H1 (cell line): ENCODE results near the gene PLEKHA1. TPM values are rescaled to one million over a fixed set of nuclear protein-coding genes. Genes with fewer than 3 reads are reported as not detected.

Source experiments
- CBX5 ChIP-seq: fragments of 300-800, 300-1000 bp; sonication (generic); IDR thresholded peaks from 2 replicates; pipeline ENCODE4 v1.7.1; 2016; ENCODE audit warnings: antibody characterized with exemption, low read length, low read depth
- POLR2AphosphoS5 ChIP-seq: IDR thresholded peaks from 2 replicates; pipeline ENCODE4 v1.6.1; 2011; ENCODE audit warnings: low read depth, low read length
- SP2 ChIP-seq: IDR thresholded peaks from 2 replicates; pipeline ENCODE4 v1.6.1; 2012; ENCODE audit warnings: mild to moderate bottlenecking, low read length, inconsistent platforms
- SRF ChIP-seq: IDR thresholded peaks from 2 replicates; pipeline ENCODE4 v1.6.1; 2011; ENCODE audit warnings: mild to moderate bottlenecking, low read depth, low read length, moderate library complexity
- ZNF274 ChIP-seq: IDR thresholded peaks from 2 replicates; pipeline ENCODE4 v1.7.0; 2012; ENCODE audit warnings: low read length, borderline replicate concordance; ENCODE audit errors: extremely low read depth
- polyA plus RNA-seq, 7 experiments: library from polyadenylated mRNA; depleted of rRNA in 3 of 7; stranded (reverse) in 5 of 7; unstranded in 2 of 7; fragments of >200 nt in 5 of 7; fragments of 200-250 nt in 2 of 7; gene quantifications; 1 replicate in 5 of 7; 2 replicates in 1 of 7; 4 replicates in 1 of 7; pipeline versions ENCODE4 v1.2.1 to v1.2.3, GENCODE V29; 2011 to 2013; ENCODE audit warnings: missing spikeins in 2 of 7, mixed read lengths in 2 of 7
- total RNA-seq: library from RNA; stranded (reverse); fragmentation: NEBNext Ultra II Directional; extraction: Animal tissue kit (Norgen Biotek cat#: 25700); gene quantifications from 2 replicates; pipeline ENCODE4 v1.2.1, GENCODE V29; 2021
- TF ChIP-seq, protein P1 (sequence below): fragments of 300-600 bp; sonication (generic); IDR thresholded peaks from 2 replicates; pipeline ENCODE4 v1.7.1; 2012; ENCODE audit warnings: low read length, moderate library complexity, mild to moderate bottlenecking, inconsistent platforms; ENCODE audit not compliant: insufficient replicate concordance
- TF ChIP-seq, protein P2 (sequence below): IDR thresholded peaks from 2 replicates; pipeline ENCODE4 v1.6.1; 2011; ENCODE audit warnings: low read length, improper control_type of control experiment
- TF ChIP-seq, protein P3 (sequence below): IDR thresholded peaks from 2 replicates; pipeline ENCODE4 v1.6.1; 2012; ENCODE audit warnings: inconsistent platforms

The PLEKHA1 gene
- total and polyA plus RNA-seq, 2 of the 8 experiments (the other 6 are each of a cell fraction or from before 2014, with no cell fraction given) = 15.6 to 39.7 TPM

GRCh38 chr10:122362031-122362592 is 12.4 kb upstream of the PLEKHA1 start (continued):
- TF ChIP-seq, protein P1, sequence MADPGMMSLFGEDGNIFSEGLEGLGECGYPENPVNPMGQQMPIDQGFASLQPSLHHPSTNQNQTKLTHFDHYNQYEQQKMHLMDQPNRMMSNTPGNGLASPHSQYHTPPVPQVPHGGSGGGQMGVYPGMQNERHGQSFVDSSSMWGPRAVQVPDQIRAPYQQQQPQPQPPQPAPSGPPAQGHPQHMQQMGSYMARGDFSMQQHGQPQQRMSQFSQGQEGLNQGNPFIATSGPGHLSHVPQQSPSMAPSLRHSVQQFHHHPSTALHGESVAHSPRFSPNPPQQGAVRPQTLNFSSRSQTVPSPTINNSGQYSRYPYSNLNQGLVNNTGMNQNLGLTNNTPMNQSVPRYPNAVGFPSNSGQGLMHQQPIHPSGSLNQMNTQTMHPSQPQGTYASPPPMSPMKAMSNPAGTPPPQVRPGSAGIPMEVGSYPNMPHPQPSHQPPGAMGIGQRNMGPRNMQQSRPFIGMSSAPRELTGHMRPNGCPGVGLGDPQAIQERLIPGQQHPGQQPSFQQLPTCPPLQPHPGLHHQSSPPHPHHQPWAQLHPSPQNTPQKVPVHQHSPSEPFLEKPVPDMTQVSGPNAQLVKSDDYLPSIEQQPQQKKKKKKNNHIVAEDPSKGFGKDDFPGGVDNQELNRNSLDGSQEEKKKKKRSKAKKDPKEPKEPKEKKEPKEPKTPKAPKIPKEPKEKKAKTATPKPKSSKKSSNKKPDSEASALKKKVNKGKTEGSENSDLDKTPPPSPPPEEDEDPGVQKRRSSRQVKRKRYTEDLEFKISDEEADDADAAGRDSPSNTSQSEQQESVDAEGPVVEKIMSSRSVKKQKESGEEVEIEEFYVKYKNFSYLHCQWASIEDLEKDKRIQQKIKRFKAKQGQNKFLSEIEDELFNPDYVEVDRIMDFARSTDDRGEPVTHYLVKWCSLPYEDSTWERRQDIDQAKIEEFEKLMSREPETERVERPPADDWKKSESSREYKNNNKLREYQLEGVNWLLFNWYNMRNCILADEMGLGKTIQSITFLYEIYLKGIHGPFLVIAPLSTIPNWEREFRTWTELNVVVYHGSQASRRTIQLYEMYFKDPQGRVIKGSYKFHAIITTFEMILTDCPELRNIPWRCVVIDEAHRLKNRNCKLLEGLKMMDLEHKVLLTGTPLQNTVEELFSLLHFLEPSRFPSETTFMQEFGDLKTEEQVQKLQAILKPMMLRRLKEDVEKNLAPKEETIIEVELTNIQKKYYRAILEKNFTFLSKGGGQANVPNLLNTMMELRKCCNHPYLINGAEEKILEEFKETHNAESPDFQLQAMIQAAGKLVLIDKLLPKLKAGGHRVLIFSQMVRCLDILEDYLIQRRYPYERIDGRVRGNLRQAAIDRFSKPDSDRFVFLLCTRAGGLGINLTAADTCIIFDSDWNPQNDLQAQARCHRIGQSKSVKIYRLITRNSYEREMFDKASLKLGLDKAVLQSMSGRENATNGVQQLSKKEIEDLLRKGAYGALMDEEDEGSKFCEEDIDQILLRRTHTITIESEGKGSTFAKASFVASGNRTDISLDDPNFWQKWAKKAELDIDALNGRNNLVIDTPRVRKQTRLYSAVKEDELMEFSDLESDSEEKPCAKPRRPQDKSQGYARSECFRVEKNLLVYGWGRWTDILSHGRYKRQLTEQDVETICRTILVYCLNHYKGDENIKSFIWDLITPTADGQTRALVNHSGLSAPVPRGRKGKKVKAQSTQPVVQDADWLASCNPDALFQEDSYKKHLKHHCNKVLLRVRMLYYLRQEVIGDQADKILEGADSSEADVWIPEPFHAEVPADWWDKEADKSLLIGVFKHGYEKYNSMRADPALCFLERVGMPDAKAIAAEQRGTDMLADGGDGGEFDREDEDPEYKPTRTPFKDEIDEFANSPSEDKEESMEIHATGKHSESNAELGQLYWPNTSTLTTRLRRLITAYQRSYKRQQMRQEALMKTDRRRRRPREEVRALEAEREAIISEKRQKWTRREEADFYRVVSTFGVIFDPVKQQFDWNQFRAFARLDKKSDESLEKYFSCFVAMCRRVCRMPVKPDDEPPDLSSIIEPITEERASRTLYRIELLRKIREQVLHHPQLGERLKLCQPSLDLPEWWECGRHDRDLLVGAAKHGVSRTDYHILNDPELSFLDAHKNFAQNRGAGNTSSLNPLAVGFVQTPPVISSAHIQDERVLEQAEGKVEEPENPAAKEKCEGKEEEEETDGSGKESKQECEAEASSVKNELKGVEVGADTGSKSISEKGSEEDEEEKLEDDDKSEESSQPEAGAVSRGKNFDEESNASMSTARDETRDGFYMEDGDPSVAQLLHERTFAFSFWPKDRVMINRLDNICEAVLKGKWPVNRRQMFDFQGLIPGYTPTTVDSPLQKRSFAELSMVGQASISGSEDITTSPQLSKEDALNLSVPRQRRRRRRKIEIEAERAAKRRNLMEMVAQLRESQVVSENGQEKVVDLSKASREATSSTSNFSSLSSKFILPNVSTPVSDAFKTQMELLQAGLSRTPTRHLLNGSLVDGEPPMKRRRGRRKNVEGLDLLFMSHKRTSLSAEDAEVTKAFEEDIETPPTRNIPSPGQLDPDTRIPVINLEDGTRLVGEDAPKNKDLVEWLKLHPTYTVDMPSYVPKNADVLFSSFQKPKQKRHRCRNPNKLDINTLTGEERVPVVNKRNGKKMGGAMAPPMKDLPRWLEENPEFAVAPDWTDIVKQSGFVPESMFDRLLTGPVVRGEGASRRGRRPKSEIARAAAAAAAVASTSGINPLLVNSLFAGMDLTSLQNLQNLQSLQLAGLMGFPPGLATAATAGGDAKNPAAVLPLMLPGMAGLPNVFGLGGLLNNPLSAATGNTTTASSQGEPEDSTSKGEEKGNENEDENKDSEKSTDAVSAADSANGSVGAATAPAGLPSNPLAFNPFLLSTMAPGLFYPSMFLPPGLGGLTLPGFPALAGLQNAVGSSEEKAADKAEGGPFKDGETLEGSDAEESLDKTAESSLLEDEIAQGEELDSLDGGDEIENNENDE = no peak
- TF ChIP-seq, protein P2, sequence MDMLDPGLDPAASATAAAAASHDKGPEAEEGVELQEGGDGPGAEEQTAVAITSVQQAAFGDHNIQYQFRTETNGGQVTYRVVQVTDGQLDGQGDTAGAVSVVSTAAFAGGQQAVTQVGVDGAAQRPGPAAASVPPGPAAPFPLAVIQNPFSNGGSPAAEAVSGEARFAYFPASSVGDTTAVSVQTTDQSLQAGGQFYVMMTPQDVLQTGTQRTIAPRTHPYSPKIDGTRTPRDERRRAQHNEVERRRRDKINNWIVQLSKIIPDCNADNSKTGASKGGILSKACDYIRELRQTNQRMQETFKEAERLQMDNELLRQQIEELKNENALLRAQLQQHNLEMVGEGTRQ = no peak
- TF ChIP-seq SP2 (no peak), CBX5 (no peak), ZNF274 (no peak), SRF (no peak), POLR2AphosphoS5 (no peak)
- TF ChIP-seq, protein P3, sequence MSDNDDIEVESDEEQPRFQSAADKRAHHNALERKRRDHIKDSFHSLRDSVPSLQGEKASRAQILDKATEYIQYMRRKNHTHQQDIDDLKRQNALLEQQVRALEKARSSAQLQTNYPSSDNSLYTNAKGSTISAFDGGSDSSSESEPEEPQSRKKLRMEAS = no peak
